ENCODE measurements around the gene GFPT1.
A peak's percentile ranks its signal among the peaks of the same experiment; 100 is the strongest.

DNA sequence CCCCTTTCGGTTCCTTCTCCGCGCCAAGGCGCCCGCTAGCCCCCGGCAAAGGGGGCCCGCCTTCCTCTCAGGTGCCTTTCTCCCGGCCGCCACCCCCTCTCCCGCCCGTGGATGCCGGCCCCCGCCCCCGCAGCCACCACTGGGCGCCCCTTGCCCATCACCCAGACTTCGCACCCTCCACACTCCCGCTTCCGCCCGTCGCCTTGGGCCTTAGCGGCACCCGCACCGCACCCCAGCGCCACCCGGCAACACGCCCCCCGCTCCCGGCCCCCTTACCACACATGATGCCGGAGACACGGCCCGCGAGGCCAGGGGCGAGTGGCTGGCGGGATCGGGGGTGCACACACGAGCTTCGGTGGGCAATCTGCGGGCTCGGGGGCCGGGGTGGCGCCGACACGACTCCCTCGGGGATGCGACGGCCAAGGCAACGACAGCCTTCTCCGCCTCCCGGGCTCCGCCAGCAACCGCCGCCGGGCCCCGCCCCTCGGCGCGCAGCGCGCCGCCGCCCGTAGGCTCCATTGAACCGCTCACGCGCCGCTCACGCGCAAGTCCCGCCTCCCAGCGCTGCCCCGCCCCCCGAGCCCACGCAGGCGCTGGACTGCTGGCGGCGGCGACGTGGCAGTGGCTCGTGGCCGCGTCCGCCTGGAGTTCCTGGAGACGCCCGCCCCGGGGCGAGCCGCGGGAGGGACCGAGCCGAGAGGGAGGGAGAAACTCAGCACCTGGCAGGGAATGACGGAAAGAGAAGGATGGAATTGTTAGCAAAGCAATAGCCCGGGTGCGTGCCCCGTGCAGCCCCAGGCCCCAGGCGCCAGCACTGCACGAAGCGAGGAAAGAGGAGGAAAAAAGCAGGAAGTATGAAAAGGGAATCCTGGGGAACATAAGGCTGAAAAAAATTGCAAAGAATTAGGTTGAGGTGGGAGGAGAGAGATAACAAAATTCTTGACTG is at the start of gene GFPT1:
- TF ChIP-seq, protein P1, sequence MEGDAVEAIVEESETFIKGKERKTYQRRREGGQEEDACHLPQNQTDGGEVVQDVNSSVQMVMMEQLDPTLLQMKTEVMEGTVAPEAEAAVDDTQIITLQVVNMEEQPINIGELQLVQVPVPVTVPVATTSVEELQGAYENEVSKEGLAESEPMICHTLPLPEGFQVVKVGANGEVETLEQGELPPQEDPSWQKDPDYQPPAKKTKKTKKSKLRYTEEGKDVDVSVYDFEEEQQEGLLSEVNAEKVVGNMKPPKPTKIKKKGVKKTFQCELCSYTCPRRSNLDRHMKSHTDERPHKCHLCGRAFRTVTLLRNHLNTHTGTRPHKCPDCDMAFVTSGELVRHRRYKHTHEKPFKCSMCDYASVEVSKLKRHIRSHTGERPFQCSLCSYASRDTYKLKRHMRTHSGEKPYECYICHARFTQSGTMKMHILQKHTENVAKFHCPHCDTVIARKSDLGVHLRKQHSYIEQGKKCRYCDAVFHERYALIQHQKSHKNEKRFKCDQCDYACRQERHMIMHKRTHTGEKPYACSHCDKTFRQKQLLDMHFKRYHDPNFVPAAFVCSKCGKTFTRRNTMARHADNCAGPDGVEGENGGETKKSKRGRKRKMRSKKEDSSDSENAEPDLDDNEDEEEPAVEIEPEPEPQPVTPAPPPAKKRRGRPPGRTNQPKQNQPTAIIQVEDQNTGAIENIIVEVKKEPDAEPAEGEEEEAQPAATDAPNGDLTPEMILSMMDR (IDR thresholded peaks at IDR 0.05), result no peak
- TF ChIP-seq POLR2A (IDR thresholded peaks at IDR 0.05), result peak; percentile 79 to 90 (median 87)

Data from body of pancreas (tissue), 4 donors.